RWPE2 (cell line): ENCODE results near the gene GREB1L.

Source experiments
- ATAC-seq: fragments of 200-7000 bp; cut with Tn5 transposase; 3 replicates; pipeline ENCODE4 v1.9.1; 2021; ENCODE audit warnings: low read depth
- DNase-seq: peaks from one replicate; pipeline ENCODE4 v3.0.0-alpha.2; 2020; ENCODE audit warnings: low spot score
- H3K27ac ChIP-seq: fragments of 450-650 bp; 2 replicates; pipeline ENCODE4 v1.5.1; 2017; ENCODE audit warnings: mild to moderate bottlenecking; ENCODE audit not compliant: poor library complexity, severe bottlenecking
- H3K27me3 ChIP-seq: fragments of 250-450 bp; sonication (Bioruptor Pico); 2 replicates; pipeline ENCODE4 v1.5.1; 2021; ENCODE audit warnings: mild to moderate bottlenecking, moderate library complexity; ENCODE audit not compliant: insufficient read depth, poor library complexity, severe bottlenecking
- H3K36me3 ChIP-seq: fragments of 250-450 bp; sonication (Bioruptor Pico); 2 replicates; pipeline ENCODE4 v1.5.1; 2020; ENCODE audit warnings: low read depth, mild to moderate bottlenecking, moderate library complexity
- H3K4me1 ChIP-seq: fragments of 250-450 bp; sonication (Bioruptor Pico); 2 replicates; pipeline ENCODE4 v1.5.1; 2021; ENCODE audit warnings: mild to moderate bottlenecking, moderate library complexity; ENCODE audit not compliant: insufficient read depth, poor library complexity, severe bottlenecking
- H3K4me3 ChIP-seq: fragments of 250-450 bp; sonication (Bioruptor Pico); 2 replicates; pipeline ENCODE4 v1.5.1; 2021; ENCODE audit warnings: mild to moderate bottlenecking, moderate library complexity; ENCODE audit not compliant: severe bottlenecking
- H3K9me3 ChIP-seq: fragments of 250-450 bp; sonication (Bioruptor Pico); 2 replicates; pipeline ENCODE4 v1.5.1; 2021; ENCODE audit warnings: mild to moderate bottlenecking, moderate library complexity; ENCODE audit not compliant: severe bottlenecking
- CTCF ChIP-seq: fragments of 450-650 bp; IDR thresholded peaks from one replicate; pipeline ENCODE4 v1.5.1; 2017; ENCODE audit warnings: mild to moderate bottlenecking, moderate library complexity; ENCODE audit not compliant: poor library complexity, severe bottlenecking

GREB1L gene

DNA sequence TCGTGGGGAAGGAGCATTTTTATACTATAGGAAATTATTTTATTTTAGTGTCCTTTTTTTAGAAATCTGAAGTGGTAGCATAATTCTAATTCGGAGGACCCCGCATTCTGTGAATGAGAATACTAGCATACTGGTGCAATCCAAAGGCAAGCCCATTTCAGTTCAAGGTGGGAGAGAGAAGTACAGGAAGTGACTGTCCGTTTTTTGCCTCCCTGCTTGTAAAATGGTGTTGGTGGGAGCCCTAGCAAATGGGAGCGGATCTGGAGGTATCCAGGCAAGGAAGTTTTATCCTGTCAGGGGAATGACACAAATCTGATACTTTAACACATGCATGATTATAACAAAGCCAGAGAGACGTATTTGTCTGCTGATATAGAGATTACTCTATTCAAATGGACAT lies 216.8 kb downstream of the GREB1L start:
- H3K4me1 ChIP-seq: peaks cover 6% of the 10 kb centered on the region
- ATAC-seq (no peak), DNase-seq (no peak)
- H3K9me3 ChIP-seq: no peaks in the 10 kb centered on the region
- TF ChIP-seq CTCF: no peak
- H3K4me3 ChIP-seq: no peak overlapping the region
- no peaks in the 10 kb centered on the region for H3K36me3 ChIP-seq
- no peak overlapping the region for H3K27ac ChIP-seq
- H3K27me3 ChIP-seq: no peaks in the 10 kb centered on the region

GRCh38 chr18:21459706-21460286 lies 217.8 kb downstream of the GREB1L start:
- H3K4me3 ChIP-seq: no peak overlapping the region
- H3K9me3 ChIP-seq: no peaks in the 10 kb centered on the region
- H3K4me1 ChIP-seq: peaks cover 6% of the 10 kb centered on the region
- no peaks in the 10 kb centered on the region for H3K27me3 ChIP-seq
- no peak for ATAC-seq
- no peak for TF ChIP-seq CTCF
- no peaks in the 10 kb centered on the region for H3K36me3 ChIP-seq
- no peak overlapping the region for H3K27ac ChIP-seq
- DNase-seq: no peak

GRCh38 chr18:21461460-21461859 lies 219.4 kb downstream of the GREB1L start:
- Histone ChIP-seq H3K4me3 (no peak overlapping the region), H3K4me1 (peaks cover 6% of the 10 kb centered on the region), H3K9me3 (no peaks in the 10 kb centered on the region), H3K27ac (no peak overlapping the region), H3K27me3 (no peaks in the 10 kb centered on the region), H3K36me3 (no peaks in the 10 kb centered on the region)
- TF ChIP-seq CTCF: no peak
- no peak for DNase-seq
- ATAC-seq: no peak

- no peaks in the 10 kb centered on the region for H3K36me3 ChIP-seq
- ATAC-seq (no peak), DNase-seq (no peak)
- no peaks in the 10 kb centered on the region for H3K4me1 ChIP-seq
- no peak overlapping the region for H3K27ac ChIP-seq
- no peaks in the 10 kb centered on the region for H3K9me3 ChIP-seq
- no peak for TF ChIP-seq CTCF
- H3K27me3 ChIP-seq: no peaks in the 10 kb centered on the region
- no peak overlapping the region for H3K4me3 ChIP-seq
Observed at GRCh38 chr18:21463718-21464117, 221.7 kb downstream of the GREB1L start.

DNA sequence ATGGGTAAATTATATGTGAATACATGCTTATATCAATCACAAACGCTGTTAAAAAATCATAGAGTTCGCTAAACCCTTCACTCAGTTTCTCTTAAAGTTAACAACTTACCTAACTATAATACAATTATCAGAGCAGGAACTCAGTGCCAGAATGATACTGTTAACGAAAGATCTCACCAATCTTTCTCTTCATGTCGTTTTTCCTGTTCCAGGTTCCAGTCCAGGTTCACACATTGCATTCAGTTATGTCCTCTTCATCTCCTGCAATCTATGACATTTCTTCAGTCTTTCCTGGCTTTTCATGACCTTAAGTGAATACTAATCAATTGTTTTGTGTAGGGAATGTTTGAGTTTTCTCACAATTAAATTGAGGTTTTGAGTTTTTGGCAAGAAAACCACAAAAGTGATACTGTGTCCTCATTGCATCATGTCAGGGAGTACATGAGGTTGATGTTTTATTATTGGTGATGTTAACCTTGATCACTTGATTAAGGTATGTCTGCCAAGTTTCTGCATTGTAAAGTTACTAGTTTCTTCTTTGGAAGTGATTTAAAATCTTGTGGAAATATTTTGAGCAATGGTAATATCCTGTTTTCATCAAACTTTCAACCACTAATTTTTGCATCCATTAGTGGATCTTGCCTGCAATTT lies 226.6 kb downstream of the GREB1L start:
- Histone ChIP-seq H3K4me3 (no peak overlapping the region), H3K27ac (no peak overlapping the region), H3K9me3 (no peaks in the 10 kb centered on the region), H3K4me1 (no peaks in the 10 kb centered on the region), H3K27me3 (no peaks in the 10 kb centered on the region), H3K36me3 (no peaks in the 10 kb centered on the region)
- TF ChIP-seq CTCF: no peak
- DNase-seq (no peak), ATAC-seq (no peak)
